Gastrocnemius medialis (tissue), 4 donors: ENCODE data around the gene RAB12. TPM values are rescaled to one million over a fixed set of nuclear protein-coding genes. Genes with fewer than 3 reads are reported as not detected.

ENCODE experiments used
- ATAC-seq, 2 donors: fragments of 150-250 bp; one replicate each; pipeline ENCODE4 v1.9.1; 2016
- DNase-seq, 2 donors: peaks; one replicate each; pipeline ENCODE4 v3.0.0-alpha.2; 2019
- H3K27ac ChIP-seq, 4 donors: fragments of 200-600 bp; sonication (generic); 1 replicate in 1 of 4; 2 replicates in 3 of 4; pipeline ENCODE4 v1.5.1; 2016 to 2018; ENCODE audit warnings: mild to moderate bottlenecking in 2 of 4, moderate library complexity in 1 of 4
- H3K27me3 ChIP-seq, 3 donors: fragments of 200-600 bp; sonication (generic) in 2 of 3; 1 replicate in 1 of 3; 2 replicates in 2 of 3; pipeline versions ENCODE4 v1.5.1 to v1.6.0; 2016 to 2019; ENCODE audit warnings: mild to moderate bottlenecking in 1 of 3, moderate library complexity in 1 of 3
- H3K36me3 ChIP-seq, 2 donors: fragments of 200-600 bp; sonication (generic) in 1 of 2; one replicate each; pipeline ENCODE4 v1.5.1; 2017 to 2018
- H3K4me1 ChIP-seq, 2 donors: fragments of 200-600 bp; sonication (generic) in 1 of 2; one replicate each; pipeline ENCODE4 v1.5.1; 2016 to 2017; ENCODE audit warnings: mild to moderate bottlenecking in 2 of 2
- H3K4me3 ChIP-seq, 4 donors: fragments of 200-600 bp; sonication (generic) in 3 of 4; 1 replicate in 1 of 4; 2 replicates in 3 of 4; pipeline ENCODE4 v1.5.1; 2016 to 2019; ENCODE audit warnings: mild to moderate bottlenecking in 2 of 4
- H3K9me3 ChIP-seq, 3 donors: fragments of 200-600 bp; sonication (generic) in 2 of 3; 1 replicate in 1 of 3; 2 replicates in 2 of 3; pipeline ENCODE4 v1.5.1; 2016 to 2019
- CTCF ChIP-seq, 5 experiments: fragments of 450-650 bp in 3 of 5; fragments of 200-600 bp in 2 of 5; sonication (generic) in 2 of 5; IDR thresholded peaks in 4 of 5; conservative IDR thresholded peaks in 1 of 5; 1 replicate in 4 of 5; 2 replicates in 1 of 5; pipeline ENCODE4 v1.5.1; 2016 to 2019; ENCODE audit warnings: antibody characterized with exemption in 5 of 5, mild to moderate bottlenecking in 3 of 5, moderate library complexity in 3 of 5
- POLR2A ChIP-seq, 2 donors: fragments of 450-650 bp; IDR thresholded peaks; one replicate each; pipeline ENCODE4 v1.6.1; 2017; ENCODE audit warnings: antibody characterized with exemption in 2 of 2, mild to moderate bottlenecking in 2 of 2, moderate library complexity in 2 of 2
- in situ Hi-C, 4 donors: fragments of 200-750 bp; cut with MboI; loops; one replicate each; pipeline versions ENCODE4 v1.15.0 to v1.8.0; 2017; ENCODE audit warnings: low sequenced_read_pairs in 4 of 4
- intact Hi-C: fragments of 100-400 bp; cut with DNase I; formaldehyde crosslinking; loops from one replicate; pipeline ENCODE4 v1.15.1; 2023; ENCODE audit warnings: low total_unique reads
- total RNA-seq, 4 donors: library from RNA; depleted of rRNA; stranded (reverse); fragments of >200 nt; gene quantifications; one replicate each; pipeline versions ENCODE4 v1.1.0 to v1.2.3, GENCODE V29; 2016

RAB12 gene
- total RNA-seq, 4 donors from 2014 or later, result 152 to 243 (median 213) TPM

GRCh38 chr18:8662560-8663255 lies 53.5 kb downstream of the RAB12 start:
- Histone ChIP-seq H3K36me3 (no peaks in the 10 kb centered on the region), H3K27ac (no peak overlapping the region), H3K4me3 (no peak overlapping the region), H3K4me1 (no peaks in the 10 kb centered on the region), H3K9me3 (no peaks in the 10 kb centered on the region), H3K27me3 (no peaks in the 10 kb centered on the region)
- TF ChIP-seq POLR2A (IDR thresholded peaks at IDR 0.05) (no peak), CTCF (IDR thresholded peaks at IDR 0.05 in 4 of 5, conservative IDR thresholded peaks at IDR 0.05 in 1 of 5) (no peak)
- in situ Hi-C loops (loop anchor here in 1 of 4 donors (25.0 kb wide), 2 partner anchors 500 to 675 kb away; partner anchors contain the start of gene TWSG1), intact Hi-C loops (no loop called here)
- ATAC-seq (no peak), DNase-seq (no peak)

GRCh38 chr18:8667846-8668245 lies 58.6 kb downstream of the RAB12 start:
- no peaks in the 10 kb centered on the region for H3K4me1 ChIP-seq
- TF ChIP-seq POLR2A (IDR thresholded peaks at IDR 0.05), result no peak
- no peak for TF ChIP-seq CTCF (IDR thresholded peaks at IDR 0.05 in 4 of 5, conservative IDR thresholded peaks at IDR 0.05 in 1 of 5)
- H3K4me3 ChIP-seq, result no peak overlapping the region
- H3K9me3 ChIP-seq, result no peaks in the 10 kb centered on the region
- DNase-seq, result no peak
- no peaks in the 10 kb centered on the region for H3K27me3 ChIP-seq
- in situ Hi-C loops, result loop anchor here in 1 of 4 donors (25.0 kb wide), 2 partner anchors 494 to 669 kb away; partner anchors contain the start of gene TWSG1
- H3K27ac ChIP-seq, result no peak overlapping the region
- intact Hi-C loops, result no loop called here
- H3K36me3 ChIP-seq, result no peaks in the 10 kb centered on the region
- no peak for ATAC-seq

GRCh38 chr18:8668381-8668780 lies 59.1 kb downstream of the RAB12 start:
- no peak for TF ChIP-seq CTCF (IDR thresholded peaks at IDR 0.05 in 4 of 5, conservative IDR thresholded peaks at IDR 0.05 in 1 of 5)
- no peak for TF ChIP-seq POLR2A (IDR thresholded peaks at IDR 0.05)
- in situ Hi-C loops (loop anchor here in 1 of 4 donors (25.0 kb wide), 2 partner anchors 494 to 669 kb away; partner anchors contain the start of gene TWSG1), intact Hi-C loops (no loop called here)
- H3K4me1 ChIP-seq, result no peaks in the 10 kb centered on the region
- no peaks in the 10 kb centered on the region for H3K27me3 ChIP-seq
- ATAC-seq (no peak), DNase-seq (no peak)
- H3K27ac ChIP-seq, result no peak overlapping the region
- no peaks in the 10 kb centered on the region for H3K9me3 ChIP-seq
- no peaks in the 10 kb centered on the region for H3K36me3 ChIP-seq
- no peak overlapping the region for H3K4me3 ChIP-seq

GRCh38 chr18:8669571-8669970 lies 60.3 kb downstream of the RAB12 start:
- Histone ChIP-seq H3K4me3 (no peak overlapping the region), H3K36me3 (no peaks in the 10 kb centered on the region), H3K27me3 (no peaks in the 10 kb centered on the region), H3K27ac (no peak overlapping the region), H3K4me1 (no peaks in the 10 kb centered on the region), H3K9me3 (no peaks in the 10 kb centered on the region)
- TF ChIP-seq POLR2A (IDR thresholded peaks at IDR 0.05), result no peak
- TF ChIP-seq CTCF (IDR thresholded peaks at IDR 0.05 in 4 of 5, conservative IDR thresholded peaks at IDR 0.05 in 1 of 5), result no peak
- ATAC-seq, result no peak
- in situ Hi-C loops, result loop anchor here in 1 of 4 donors (25.0 kb wide), 2 partner anchors 493 to 668 kb away; partner anchors contain the start of gene TWSG1
- intact Hi-C loops, result no loop called here
- no peak for DNase-seq
